GM18520 (cell line): ENCODE measurements around the gene LRRC58.
"Not testable (repeated sequence)": the region's sequence is repeated elsewhere in the genome, so short reads cannot be mapped to it uniquely, and the experiment has no call there.

Experiments
- ATAC-seq: cut with Tn5 transposase; IDR thresholded peaks from one replicate; pipeline ENCODE4 v1.9.1; 2021; ENCODE audit not compliant: unreplicated experiment

Gene LRRC58

DNA sequence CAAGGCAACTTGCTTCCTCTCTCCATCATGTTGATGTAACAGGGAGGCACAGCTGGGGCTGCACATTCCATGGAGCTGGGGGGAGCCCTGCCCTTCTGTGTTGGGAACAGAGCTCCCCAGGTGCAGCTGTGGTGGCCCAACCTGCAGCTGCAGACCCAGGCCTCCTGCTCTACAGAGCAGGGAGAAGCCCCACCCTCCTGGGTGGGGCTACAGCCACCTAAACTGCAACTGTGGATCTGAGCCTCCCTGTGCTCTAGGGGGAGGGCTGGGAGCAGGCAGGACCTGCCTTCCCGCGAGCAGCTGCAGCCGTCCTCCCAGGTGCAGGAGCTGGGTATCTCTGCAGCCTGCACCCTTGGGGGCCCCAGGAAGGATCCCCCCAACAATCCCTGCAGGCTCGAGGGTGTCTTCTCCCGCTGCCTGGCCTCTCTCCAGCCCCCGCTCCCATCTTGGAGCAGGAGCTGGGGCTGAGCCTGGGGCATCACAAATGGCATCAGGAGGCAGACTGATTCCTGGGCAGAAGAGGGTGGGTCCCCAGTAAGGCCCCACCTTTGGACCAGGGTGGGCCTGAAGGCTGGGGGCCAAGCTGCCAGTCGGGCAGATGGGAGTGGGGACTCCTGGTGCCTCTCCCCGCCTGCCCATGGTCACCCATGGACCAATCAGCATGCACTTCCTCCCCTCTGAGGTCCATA lies 7.4 kb downstream of the LRRC58 start:
- ATAC-seq, result no peak

GRCh38 chr3:120339362-120339761 lies 9.8 kb downstream of the LRRC58 start:
- no peak for ATAC-seq

DNA sequence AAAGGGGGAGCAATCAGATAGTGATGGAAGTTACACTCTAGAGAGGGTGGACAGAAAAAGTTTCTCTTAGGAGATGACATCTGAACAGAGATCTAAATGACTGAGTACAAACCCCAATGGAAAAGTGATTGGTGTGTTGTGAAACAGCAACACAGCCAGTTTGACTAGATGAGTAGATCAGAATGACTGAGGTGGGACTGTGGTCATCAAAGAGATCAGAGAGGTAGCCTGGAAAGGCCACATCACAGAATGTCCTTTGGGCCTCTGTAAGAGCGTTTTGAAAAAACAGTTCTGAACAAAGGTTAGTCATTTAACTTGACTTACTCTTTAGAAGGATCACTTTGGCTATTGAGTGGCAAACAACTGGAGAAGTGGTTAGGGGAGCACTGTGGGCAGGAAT lies 10.6 kb downstream of the LRRC58 start:
- no peak for ATAC-seq

GRCh38 chr3:120332646-120333045 lies 16.5 kb downstream of the LRRC58 start:
- ATAC-seq, result no peak

GRCh38 chr3:120331076-120331475 lies 18.1 kb downstream of the LRRC58 start:
- no peak for ATAC-seq

- ATAC-seq, result no peak
Observed at GRCh38 chr3:120326784-120327183, 22.4 kb downstream of the LRRC58 start.

DNA sequence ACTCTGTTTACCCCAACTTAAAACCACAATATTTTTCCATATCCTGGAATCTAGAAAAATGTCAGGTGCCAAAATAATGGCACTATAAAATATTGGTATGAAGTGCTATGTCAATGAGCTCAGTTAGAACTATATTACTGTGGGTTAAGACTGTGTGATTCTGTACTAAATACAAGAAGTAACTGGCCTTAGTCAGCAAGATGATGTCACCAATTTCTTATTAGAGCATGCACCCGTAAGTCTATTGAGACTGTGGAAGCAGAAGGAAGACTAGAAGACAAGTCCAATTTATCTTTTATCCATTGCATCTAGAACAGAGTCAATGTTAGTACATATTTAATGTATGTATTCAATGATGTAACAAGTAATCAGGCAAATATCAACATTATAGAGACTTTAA lies 25.0 kb downstream of the LRRC58 start:
- ATAC-seq, result no peak

DNA sequence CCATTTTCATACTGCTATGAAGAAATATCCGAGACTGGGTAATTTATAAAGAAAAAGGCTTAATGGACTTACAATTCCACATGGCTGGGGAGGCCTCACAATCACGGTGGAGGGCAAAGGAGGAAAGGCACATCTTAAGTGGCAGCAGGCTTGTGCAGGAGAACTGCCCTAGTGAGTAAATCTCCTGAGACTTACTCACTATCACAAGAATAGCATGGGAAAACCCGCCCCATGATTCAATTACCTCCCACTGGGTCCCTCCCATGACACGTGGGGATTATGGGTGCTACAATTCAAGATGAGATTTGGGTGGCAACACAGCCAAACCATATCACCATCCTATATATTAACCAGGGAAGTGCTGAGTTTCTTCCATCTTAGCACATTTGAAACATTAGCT lies 25.4 kb downstream of the LRRC58 start:
- not testable (repeated sequence) for ATAC-seq

DNA sequence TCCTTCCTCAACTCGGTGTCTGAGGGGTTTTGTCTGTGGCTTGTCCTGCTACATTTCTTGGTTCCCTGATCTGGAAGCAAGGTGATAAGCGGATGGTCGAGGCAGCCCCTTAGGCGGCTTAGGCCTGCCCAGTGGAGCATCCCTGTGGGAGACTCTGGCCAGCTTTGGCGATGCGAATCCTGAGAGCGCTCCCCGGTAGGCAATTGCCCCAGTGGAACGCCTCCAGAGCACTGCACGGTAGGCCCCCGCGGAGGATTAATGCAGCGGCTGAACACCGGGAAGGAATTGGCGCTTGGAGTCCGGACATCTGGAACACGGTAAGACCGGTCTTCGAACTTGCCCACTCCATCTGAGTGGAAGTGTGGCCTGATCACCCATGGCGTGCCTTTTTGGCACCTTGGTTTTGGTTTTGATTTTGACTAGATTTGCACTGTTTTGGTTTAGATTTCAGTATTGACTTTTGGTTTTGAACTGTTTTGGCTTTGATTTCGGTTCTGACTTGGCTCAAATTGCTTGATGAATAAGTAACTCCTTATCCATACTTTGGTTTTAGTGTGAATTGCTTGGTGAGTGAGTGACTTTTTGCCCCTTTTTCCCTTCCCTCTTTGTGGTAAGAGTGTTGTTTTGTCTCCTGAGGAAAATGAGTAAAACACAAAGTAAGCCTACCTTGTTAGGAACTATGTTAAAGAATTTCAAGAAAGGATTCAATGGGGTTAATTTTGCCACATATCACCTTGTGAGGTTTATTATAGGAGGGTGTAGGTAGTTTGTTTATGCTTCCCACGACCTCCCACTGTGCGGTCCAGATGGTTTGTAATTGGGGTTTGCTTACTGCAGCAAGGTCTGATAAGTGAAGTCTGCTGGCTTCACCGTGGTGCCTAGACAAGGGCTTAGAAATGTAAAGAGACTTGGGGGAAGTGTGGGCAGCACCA lies 37.0 kb downstream of the LRRC58 start:
- peak; percentile 48 for ATAC-seq

DNA sequence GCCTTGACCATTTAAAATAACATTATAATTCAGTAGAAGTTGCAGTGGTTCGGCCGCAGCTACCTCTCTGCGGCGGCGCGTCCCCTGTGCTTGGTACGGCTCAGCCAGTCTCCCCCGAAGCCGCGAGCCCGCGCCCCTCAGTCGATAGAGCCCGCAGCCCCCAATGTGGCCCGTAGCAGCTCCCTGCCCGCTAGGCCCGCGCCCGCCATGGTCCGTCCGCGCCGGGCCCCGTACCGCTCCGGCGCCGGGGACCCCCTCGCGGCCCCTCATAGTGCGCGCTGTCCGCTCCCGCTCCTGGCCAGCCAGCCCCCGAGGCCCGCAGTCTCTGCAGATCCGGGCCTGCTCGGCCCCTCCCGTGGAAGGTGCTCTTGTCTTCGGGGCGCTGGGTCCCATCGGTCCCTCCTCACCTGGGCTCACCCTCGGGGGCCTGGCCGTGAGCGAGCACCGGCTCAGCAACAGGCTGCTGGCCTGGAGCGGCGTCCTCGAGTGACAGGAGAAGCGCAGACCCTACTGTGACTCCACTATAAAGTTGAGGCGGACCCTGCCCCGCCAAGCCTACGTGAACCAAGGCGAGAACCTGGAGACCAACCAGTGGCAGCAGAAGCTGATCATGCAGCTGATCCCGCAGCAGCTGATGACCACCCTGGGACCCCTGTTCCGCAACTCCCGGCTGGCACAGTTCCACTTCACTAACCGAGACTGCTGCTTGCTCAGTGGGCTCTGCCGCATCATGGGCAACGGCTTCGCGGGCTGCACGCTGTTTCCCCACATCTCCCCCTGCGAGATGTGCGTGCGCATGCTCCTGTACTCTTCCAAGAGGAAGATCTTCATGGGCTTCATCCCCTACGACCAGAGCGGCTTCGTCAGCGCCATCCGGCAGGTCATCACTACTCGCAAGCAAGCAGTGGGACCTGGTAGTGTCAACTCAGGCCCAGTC lies 42.4 kb downstream of the LRRC58 start:
- ATAC-seq, result no peak

- ATAC-seq, result no peak
Observed at GRCh38 chr3:120304616-120305015, 44.5 kb downstream of the LRRC58 start.

GRCh38 chr3:120302361-120302760 lies 46.8 kb downstream of the LRRC58 start:
- ATAC-seq, result no peak

DNA sequence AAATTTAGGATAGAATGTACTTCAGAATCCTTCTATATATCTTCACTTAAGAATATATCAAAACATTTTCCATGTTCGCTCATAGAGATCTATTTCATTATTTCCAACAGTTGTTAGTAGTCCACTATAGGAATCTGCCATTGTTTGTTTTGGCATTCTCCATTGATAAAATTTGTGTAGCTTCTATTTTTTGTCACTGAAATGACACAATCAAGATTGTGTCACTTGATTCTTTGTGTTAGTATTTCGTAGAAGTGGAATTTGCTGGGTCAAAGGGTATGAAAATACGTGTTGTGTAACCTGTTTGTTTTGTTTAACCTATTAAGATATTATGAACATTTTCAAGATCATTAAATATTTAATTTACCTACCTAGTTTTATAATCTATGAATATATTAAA lies 48.2 kb downstream of the LRRC58 start:
- no peak for ATAC-seq

GRCh38 chr3:120299403-120299802 lies 49.8 kb downstream of the LRRC58 start:
- ATAC-seq, result no peak

- ATAC-seq, result no peak
Observed at GRCh38 chr3:120298996-120299395, 50.2 kb downstream of the LRRC58 start.

GRCh38 chr3:120291552-120291951 lies 57.6 kb downstream of the LRRC58 start:
- ATAC-seq, result not testable (repeated sequence)

DNA sequence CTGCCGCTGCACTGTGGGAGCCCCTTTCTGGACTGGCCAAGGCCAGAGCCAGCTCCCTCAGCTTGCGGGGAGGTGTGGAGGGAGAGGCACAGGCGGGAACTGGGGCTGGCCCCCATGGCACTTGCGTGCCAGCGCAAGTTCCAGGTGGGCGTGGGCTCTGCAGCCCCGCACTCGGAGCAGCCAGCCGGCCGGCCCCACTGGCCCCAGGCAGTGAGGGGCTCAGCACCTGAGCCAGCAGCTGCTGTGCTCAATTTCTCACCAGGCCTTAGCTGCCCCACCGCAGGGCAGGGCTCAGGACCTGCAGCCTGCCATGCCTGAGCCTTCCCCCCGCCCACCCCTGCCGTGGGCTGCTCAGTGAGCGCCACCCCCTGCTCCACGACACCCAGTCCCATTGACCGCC lies 59.5 kb downstream of the LRRC58 start:
- no peak for ATAC-seq

- no peak for ATAC-seq
Observed at GRCh38 chr3:120286465-120286864, 62.7 kb downstream of the LRRC58 start.

- ATAC-seq, result no peak
Observed at GRCh38 chr3:120285508-120285841, 63.7 kb downstream of the LRRC58 start.

DNA sequence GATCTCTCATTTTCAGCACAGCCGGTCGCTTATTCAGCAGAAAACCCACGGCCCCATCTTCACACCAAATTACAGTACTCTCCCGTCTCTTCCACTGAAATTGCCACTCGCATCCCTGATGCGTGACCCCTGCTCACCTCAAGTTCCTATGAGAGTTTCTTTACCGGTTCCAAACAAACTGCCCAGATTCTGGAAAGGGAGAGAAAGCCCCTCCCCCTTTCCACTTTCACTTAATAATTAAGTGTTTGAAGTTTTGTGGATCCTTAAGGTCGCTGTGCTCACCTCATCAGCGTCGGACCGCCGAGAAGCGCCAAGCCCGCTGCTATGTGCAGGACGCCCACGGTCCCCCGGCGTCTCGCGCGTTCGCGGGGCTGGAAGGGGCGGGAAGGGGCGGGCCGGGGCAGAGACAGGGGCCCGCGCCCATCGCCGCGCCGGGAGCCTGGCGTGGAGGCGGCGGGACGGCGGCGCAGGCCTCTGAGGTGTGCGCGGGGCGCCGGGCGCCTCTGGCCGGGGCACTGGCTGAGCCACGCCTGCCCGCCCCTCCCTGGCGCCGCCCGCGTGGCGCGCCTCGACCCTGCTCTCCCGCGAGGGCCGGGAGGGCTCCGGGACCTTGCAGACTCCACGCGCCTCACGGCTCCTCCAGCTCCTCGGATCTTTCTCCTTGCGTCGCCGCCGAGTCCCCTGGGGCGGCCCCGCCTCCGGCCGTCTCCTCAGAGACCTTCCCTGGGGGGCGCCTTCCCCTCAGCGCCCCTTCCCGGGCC lies 64.2 kb downstream of the LRRC58 start, which contains the start of gene GPR156:
TSS of gene GPR156 (minus strand) at position 476 of the 761 bp plus-strand sequence. CDS start 41,124 bp downstream, outside the sequence.
- no peak for ATAC-seq
